ENCODE results near the gene PPP3CA.

Gene PPP3CA

GRCh38 chr4:101347267-101347556 lies at the start of gene PPP3CA:
Gene PPP3CA, minus strand, starts transcription at chr4:101347526.
- peak in 1 of 2 donors; percentile 31 for DNase-seq (ENCODE audit: low read depth in 2 of 2)

GRCh38 chr4:101393256-101393655 lies 45.9 kb upstream of the PPP3CA start:
- no peak for DNase-seq (ENCODE audit: low read depth in 2 of 2)

DNA sequence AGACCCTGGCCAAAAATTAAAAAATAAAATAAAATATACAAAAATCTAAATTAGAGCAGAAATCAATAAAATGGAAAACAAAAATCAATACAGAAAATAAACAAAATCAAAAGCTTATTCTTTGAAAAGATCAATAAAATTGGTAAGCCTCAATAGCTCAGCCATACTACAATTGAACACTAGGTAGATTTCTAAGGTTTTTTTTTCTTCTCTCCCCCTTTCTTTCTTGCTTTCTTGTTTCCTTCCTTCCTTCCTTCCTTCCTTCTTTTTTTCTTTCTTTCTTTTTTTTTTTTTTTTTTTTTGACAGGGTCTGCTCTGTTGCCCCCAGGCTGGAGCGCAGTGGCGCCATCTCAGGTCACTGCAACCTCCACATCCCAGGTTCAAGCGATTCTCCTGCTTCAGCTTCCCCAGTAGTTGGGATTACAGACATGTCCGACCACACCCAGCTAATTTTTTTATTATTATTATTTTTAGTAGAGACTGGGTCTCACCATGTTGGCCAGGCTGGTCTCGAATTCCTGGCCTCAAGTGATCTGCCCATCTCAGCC lies 23.4 kb upstream of the PPP3CA start:
- DNase-seq (ENCODE audit: low read depth in 2 of 2) = no peak

DNA sequence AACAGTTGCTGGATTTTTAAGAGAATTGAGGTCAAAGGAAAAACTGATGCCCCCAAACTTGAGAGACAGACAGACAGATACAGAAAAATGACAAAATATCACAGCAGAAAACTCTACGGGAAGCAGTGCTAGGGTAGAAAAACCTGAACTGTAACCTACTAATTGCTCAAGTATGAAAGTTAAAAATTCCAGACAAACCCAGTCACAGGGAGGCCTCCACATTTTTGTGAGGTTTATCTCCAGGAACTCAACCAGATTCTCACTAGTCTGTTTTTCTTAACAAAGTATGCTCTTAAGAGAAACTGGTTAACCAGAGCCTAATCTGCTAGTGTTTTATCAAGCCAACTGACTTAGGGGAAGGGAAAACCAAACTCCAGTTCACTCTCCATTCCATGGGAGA lies 19.9 kb upstream of the PPP3CA start:
- no peak for DNase-seq (ENCODE audit: low read depth in 2 of 2)

DNA sequence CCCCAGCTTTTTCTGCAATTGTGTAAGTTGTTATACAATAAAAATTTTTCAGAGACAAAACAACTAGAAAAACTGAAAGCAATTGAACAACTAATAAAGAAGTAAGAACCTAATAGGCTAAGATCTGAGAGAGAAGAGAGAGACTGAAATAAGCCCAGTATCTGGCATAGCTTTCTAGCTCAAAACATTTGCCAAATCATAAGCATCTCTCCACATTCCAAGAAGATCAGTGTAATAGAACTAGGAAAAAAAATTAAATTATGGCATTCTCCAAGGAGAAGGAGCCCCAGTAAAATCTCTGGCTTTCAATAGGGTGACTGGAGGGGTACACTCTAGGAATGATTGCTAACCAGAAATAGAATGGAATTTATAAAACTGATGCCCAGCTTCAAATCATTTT lies 19.0 kb upstream of the PPP3CA start:
- no peak for DNase-seq (ENCODE audit: low read depth in 2 of 2)

GRCh38 chr4:101357751-101358150 lies 10.4 kb upstream of the PPP3CA start:
- no peak for DNase-seq (ENCODE audit: low read depth in 2 of 2)

GRCh38 chr4:101356928-101357327 lies 9.6 kb upstream of the PPP3CA start:
- no peak for DNase-seq (ENCODE audit: low read depth in 2 of 2)

DNA sequence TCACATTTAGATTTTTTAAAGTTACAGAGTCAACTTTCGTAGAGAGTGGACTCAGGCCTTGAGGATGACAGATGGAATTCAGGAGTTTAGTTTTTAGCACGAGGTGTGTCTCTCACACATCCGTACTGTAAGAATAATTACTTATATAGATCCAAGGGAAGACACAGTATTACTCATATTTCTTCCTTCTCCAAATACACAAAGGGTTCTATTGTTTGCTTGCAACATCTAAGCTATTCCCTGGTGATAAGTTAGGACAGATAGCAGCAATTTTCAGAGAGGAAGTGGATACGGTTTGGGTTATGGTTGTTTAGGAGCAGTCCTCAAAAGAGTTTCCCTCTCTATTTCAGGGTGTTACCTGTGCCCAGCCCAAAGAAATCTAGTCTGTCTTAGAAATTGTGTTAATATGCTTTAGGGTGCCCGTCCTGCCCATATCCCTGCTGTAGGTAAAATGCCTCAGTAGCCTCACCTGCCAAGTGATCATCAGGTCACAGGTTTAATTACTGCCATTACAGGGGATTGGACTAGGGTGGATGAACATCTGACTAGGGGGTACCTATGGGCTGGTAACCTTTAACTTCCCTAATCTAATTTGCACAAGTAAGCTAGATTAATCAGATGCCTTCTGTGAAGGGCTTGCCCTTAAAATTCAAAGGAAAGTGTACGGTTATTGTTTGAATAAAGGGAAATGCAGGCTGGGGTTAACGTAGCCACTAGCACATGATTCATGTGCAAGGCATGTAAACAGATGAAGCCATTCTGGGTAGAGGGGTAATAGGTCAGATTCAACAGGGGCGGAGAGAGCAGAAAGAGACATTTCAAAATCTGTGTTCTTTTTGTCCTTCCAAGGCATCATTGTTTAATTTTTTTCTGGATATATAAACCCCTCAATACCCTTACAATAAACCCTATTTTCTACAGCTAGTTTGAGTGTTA lies 8.7 kb upstream of the PPP3CA start:
- no peak for DNase-seq (ENCODE audit: low read depth in 2 of 2)

DNA sequence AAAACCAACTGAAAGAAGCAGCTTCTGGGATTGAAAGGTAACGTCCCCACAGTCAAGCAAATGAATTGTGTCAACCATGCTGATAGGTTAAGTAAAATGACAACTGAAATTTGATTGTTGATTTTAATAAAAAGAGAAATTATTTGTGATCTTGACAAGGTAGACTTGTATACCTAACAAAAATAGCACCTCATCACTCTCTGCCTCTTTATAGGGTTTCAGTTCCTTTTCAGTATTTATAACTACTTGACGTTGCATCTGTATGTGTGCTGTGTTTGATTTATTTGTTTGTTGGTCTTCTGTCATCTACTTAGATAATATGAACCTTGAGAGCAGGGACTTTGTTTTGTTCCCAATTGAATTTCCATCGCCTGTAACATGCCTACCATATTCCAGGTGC lies 7.9 kb upstream of the PPP3CA start:
- no peak for DNase-seq (ENCODE audit: low read depth in 2 of 2)

DNA sequence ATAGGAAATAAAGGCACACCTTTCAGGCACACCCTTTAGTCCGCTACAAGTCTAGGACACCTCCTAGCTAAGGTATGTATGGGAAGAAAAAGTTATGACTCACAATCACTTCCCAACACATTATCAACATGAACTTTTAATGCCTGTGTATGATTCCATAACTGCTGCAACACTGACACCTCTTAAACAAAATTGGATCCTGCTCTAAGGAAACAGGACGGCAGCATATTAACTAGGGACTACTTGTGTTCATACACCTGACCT lies 2.4 kb upstream of the PPP3CA start:
- DNase-seq (ENCODE audit: low read depth in 2 of 2) = no peak

GRCh38 chr4:101348995-101349800 lies 1.9 kb upstream of the PPP3CA start:
- no peak for DNase-seq (ENCODE audit: low read depth in 2 of 2)

DNA sequence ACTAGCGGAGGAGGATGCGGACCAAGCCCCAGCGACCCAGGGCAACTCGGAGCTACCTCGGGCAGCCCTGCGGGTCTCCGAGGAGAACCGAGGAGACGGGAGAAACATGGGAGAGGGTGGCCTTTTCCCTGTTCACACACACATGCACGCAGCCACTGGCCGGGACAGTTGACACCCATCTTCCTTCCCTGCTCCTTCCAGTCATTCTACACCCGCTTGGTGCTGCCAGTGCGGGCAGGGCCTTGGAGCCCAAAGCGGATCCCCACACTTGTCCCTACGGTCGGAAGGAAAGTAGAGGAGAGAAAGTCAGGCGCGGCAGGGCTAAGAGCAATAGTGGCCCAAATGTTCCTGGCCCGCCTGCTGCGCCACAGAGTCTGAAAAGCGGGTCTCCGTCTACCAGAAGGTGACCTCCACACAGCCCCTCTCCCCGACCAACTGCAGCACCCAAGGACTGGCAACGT lies 1.1 kb upstream of the PPP3CA start:
- DNase-seq (ENCODE audit: low read depth in 2 of 2) = no peak

GRCh38 chr4:101347557-101348366 lies 436 bp upstream of the PPP3CA start:
- peak; percentile 98 to 99 for DNase-seq (ENCODE audit: low read depth in 2 of 2)

GRCh38 chr4:101346351-101347266 lies 717 bp downstream of the PPP3CA start:
- peak; percentile 25 to 42 for DNase-seq (ENCODE audit: low read depth in 2 of 2)

DNA sequence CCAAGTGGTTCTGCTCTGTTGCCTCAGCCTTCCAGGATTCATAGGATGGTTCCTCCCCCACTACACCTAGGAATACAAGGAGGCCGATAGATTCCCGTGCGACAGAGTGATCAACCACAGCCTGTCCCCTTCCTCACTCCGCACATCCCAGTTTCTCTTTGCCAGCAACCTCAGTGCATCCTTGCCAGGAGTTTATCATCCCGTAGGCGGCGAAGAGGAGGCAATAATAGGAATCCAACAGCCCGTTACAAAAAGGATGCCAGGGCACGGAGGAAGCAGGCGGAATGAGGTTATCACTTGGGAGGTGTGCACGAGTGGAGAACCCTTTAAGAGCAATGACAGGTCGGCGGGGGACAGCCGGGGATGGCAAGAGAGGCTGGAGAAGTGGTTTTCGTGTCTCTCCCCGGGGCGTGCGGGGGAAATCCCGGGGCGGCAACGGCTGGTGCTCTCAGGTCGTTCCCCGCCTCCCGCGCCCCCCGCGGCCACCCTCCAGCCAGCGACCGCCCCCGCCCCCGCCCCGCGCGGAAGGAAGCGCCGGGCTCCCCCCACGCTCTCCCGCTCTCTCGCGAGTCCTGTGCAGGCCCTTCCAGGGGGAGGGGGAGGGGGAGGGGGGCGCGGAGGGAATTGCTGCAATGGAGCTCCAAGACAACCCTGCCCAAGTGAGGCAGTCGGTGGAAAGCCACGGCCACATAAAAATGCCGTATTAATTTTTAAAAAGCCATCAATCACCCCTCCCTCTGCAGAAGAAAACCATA lies 1.6 kb downstream of the PPP3CA start:
- peak; percentile 23 to 31 for DNase-seq (ENCODE audit: low read depth in 2 of 2)

GRCh38 chr4:101345271-101345595 lies 2.1 kb downstream of the PPP3CA start:
- DNase-seq (ENCODE audit: low read depth in 2 of 2) = no peak

DNA sequence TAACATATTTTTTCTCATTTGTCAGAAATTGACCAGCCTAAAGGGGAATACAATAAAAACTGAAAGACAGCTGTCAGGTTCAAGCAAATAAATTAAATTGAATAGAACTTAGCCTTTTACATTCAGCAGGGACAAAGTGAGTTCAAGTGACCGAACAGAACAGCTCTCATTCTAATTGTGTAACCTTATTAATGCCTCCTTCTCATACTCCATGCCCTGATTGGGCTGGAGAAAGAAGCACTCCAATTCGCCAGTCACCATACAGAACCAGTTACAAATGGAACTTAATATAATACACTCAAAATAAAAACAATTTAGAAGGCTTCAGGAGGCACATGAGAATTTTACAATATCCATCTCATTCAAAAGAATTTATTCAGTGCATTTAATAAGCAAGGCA lies 8.0 kb downstream of the PPP3CA start:
- no peak for DNase-seq (ENCODE audit: low read depth in 2 of 2)

DNA sequence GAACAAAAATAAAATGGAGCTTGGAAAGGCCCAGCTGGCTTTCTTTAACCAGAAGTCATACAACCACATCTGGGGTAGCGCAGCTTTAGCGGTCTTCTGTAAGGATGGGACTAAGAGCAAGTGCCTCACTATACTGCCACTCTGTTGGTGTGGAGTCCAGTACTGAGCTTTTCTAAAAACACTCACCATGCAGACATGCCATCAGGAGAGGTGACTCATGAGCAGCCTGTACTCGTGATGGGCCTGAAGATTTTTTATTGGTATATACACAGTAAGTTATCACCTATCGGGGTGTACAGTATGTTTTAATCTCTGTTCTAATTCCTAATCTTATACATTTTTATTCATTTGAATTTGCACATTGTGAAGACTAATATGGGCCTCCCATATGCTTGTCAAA lies 9.6 kb downstream of the PPP3CA start:
- no peak for DNase-seq (ENCODE audit: low read depth in 2 of 2)

GRCh38 chr4:101334963-101335572 lies 12.3 kb downstream of the PPP3CA start:
- no peak for DNase-seq (ENCODE audit: low read depth in 2 of 2)

- DNase-seq (ENCODE audit: low read depth in 2 of 2) = no peak
These were observed 14.9 kb downstream of the PPP3CA start for GRCh38 chr4:101332424-101332823.
